ENCODE measurements around the gene SAMM50.

Gene SAMM50

DNA sequence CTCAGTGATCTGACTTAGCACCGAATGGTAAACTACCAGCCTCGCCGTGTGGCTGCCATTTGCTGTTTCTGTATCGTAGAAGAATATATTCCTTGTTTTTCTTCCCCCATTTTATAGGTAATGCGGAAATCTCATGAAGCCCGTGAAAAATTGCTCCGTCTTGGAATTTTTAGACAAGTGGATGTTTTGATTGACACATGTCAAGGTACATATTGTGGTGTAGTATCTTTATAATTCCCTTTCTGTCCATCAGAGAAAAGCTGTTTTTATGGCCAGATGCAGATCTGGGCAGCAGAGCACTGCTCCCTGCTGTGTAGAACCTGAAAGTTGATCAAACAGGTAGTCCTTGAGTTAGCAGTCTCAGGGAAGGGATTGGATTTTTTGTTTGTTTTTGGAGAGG is 13.4 kb downstream of the SAMM50 start:
- in situ Hi-C loops (cut with MboI; ENCODE audit: low sequenced_read_pairs, unreplicated experiment): no loop called here
- TF ChIP-seq, protein P1, sequence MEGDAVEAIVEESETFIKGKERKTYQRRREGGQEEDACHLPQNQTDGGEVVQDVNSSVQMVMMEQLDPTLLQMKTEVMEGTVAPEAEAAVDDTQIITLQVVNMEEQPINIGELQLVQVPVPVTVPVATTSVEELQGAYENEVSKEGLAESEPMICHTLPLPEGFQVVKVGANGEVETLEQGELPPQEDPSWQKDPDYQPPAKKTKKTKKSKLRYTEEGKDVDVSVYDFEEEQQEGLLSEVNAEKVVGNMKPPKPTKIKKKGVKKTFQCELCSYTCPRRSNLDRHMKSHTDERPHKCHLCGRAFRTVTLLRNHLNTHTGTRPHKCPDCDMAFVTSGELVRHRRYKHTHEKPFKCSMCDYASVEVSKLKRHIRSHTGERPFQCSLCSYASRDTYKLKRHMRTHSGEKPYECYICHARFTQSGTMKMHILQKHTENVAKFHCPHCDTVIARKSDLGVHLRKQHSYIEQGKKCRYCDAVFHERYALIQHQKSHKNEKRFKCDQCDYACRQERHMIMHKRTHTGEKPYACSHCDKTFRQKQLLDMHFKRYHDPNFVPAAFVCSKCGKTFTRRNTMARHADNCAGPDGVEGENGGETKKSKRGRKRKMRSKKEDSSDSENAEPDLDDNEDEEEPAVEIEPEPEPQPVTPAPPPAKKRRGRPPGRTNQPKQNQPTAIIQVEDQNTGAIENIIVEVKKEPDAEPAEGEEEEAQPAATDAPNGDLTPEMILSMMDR (IDR thresholded peaks at IDR 0.05; ENCODE audit: borderline replicate concordance, control extremely low read depth, extremely low read depth, insufficient read depth, missing control alignments): no peak
- no peak for DNase-seq (ENCODE audit: low spot score)

DNA sequence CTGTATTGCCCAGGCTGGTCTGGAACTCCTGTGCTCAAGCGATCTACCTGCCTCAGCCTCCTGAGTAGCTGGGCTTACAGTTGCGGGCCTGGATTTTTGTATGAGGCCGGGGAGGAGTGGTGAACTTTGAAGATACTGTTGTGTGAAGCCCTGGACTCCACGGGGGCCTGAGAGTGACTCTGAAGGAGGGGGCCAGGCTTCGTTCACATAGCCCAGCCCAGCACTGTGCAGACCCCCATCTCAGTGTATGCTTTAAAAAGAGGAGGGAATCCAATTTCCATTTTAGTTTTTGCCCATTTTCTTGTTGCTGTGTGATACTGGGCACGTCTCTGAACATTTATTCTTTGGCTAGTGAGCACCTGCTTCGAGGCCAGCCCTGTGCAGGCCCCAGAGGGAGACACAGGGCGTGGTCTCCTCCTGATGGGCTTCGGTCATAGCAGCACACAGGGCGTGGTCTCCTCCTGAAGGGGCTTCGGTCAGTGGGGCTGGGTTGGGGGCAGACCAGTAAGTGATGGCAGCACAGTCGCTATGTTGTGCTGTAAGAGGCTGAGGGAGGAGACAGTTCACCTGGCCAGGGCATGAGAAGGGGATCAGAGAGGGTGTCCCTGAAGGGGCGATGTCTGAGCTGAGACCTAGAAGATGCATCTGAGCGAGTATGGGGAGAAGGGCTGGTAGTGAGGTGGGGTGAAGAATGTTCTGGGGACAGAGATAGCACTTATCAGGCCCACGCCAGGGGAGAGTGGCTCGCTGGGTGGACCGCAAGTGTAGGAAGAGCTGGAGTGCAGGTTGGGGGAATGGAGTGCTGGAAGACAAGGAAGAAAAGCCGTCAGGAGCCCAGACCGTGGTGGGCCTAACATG is 14.0 kb downstream of the SAMM50 start:
- TF ChIP-seq, protein P1 (IDR thresholded peaks at IDR 0.05; ENCODE audit: borderline replicate concordance, control extremely low read depth, extremely low read depth, insufficient read depth, missing control alignments): no peak
- in situ Hi-C loops (cut with MboI; ENCODE audit: low sequenced_read_pairs, unreplicated experiment): no loop called here
- DNase-seq (ENCODE audit: low spot score): no peak

DNA sequence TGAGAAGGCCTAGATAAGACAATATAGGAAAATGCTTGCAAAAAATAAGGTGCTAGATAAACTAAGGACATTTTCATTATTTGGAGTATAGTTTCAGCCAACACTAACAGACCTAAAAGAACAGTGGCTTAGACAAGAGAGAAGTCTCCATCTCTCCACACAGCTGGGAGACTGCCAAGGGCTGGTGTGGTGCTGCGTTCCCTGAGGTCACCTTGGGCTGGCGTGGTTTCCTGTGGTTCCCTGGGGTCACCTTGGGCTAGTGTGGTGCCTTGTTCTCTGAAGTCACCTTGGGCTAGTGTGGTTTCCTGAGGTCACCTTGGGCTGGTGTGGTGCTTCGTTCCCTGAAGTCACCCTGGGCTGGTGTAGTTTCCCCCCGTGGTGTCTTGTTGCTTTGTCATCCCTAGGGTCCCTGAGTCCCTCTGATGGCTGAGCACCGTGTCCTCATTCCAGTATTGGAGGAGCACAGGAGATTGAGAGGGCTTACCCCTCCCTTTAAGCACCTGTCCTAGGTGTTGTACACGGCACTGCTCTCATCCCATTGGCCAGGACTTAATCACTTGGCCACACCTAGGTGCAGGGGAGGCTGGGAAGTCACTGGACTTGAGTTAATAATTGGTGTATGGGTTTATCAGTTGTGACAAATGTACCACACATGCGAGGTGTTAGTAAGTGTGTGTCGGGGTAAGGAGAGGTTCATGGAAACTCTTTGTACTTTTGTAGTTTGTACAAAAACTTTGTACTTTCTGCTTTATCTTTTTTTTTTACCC is 14.9 kb downstream of the SAMM50 start:
- in situ Hi-C loops (cut with MboI; ENCODE audit: low sequenced_read_pairs, unreplicated experiment): no loop called here
- DNase-seq (ENCODE audit: low spot score): no peak
- TF ChIP-seq, protein P1 (IDR thresholded peaks at IDR 0.05; ENCODE audit: borderline replicate concordance, control extremely low read depth, extremely low read depth, insufficient read depth, missing control alignments): no peak

DNA sequence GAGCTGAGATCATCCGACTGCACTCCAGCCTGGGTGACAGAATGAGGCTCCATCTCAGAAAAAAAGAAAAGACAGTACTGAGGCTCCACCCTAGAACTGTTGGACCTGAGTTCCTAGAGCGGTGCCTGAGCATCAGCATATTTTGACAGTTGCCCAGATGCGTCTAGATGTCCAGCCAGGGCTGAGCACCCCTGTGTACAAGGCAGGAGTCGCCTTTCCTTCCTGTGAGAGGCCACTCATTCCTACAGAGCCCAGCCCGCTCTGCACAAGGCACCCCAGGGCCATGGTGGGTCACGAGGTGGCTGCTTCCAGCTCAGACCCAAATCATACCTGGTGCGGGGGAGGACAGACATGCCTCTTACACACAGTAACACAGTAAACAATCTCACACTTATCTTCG is 15.9 kb downstream of the SAMM50 start:
- in situ Hi-C loops (cut with MboI; ENCODE audit: low sequenced_read_pairs, unreplicated experiment): no loop called here
- TF ChIP-seq, protein P1 (IDR thresholded peaks at IDR 0.05; ENCODE audit: borderline replicate concordance, control extremely low read depth, extremely low read depth, insufficient read depth, missing control alignments): no peak
- no peak for DNase-seq (ENCODE audit: low spot score)

DNA sequence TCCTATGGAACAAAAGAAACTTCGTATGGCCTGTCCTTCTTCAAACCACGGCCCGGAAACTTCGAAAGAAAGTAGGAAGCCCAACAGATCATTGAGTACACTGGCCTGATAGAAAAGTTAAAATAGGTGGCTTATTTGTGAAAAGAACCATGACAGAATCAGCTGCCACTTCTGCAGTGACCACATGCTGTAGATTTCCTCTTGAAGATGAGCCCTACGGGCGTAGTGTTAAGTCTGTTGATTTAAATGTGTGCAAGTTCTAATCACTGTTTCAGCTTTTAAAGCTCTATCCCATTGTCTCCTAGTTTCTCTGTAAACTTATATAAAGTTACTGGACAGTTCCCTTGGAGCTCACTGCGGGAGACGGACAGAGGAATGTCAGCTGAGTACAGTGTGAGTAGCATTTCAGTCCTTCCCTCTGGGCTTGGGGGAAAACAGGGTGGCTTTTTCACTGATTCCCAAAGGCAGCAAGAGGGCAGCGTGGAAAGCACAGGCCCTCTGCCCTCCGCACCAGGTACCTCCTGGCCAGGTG is 17.8 kb downstream of the SAMM50 start:
- TF ChIP-seq, protein P1 (IDR thresholded peaks at IDR 0.05; ENCODE audit: borderline replicate concordance, control extremely low read depth, extremely low read depth, insufficient read depth, missing control alignments): no peak
- DNase-seq (ENCODE audit: low spot score): no peak
- in situ Hi-C loops (cut with MboI; ENCODE audit: low sequenced_read_pairs, unreplicated experiment): no loop called here

DNA sequence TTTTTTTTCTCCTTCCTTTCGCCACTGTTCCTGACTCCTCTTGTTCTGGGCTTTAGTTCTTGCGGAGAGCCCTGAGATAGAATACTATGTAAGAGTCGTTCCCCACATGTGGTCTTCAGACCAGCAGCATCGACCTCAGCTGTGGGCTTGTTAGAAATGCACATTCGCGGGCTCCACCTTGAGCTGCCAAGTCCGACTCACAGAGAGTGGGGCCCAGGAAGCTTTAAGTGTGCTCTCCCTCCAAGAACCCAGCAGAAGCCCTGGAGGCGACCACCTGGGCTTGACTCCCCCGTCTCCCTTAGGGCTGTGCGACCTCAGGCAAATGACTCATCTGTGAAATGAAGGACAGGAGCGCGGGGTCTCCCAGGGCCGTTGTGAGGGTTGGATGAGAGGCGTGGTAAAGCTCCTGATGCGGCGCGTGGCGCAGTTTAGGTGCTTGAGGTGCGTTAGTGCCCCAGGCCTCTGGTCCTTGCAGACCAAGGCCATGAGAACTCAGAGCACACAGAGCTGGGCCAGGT is 18.8 kb downstream of the SAMM50 start:
- in situ Hi-C loops (cut with MboI; ENCODE audit: low sequenced_read_pairs, unreplicated experiment): no loop called here
- DNase-seq (ENCODE audit: low spot score): no peak
- TF ChIP-seq, protein P1 (IDR thresholded peaks at IDR 0.05; ENCODE audit: borderline replicate concordance, control extremely low read depth, extremely low read depth, insufficient read depth, missing control alignments): no peak

Data from GM13976 (cell line).